Retinal pigment epithelial cell (primary cell): ENCODE measurements around the gene ARL14.

ENCODE experiments used
- DNase-seq: peaks from one replicate; pipeline ENCODE4 v3.0.0-alpha.2; 2010; ENCODE audit warnings: low read depth
- H3K4me3 ChIP-seq: 2 replicates; pipeline ENCODE4 v1.5.1; 2011; ENCODE audit warnings: mild to moderate bottlenecking, low read length, control low read depth, moderate library complexity
- CTCF ChIP-seq: conservative IDR thresholded peaks from 2 replicates; pipeline ENCODE4 v1.5.1; 2011; ENCODE audit warnings: low read depth, low read length, control low read depth, inconsistent platforms

The ARL14 gene

GRCh38 chr3:160641665-160642309, 35.2 kb upstream of the ARL14 start:
- TF ChIP-seq CTCF, result no peak
- DNase-seq, result peak; percentile 90
- H3K4me3 ChIP-seq, result no peak overlapping the region

- peak; percentile 36 for TF ChIP-seq CTCF
- no peak overlapping the region for H3K4me3 ChIP-seq
- DNase-seq, result no peak
These were observed 33.0 kb upstream of the ARL14 start for GRCh38 chr3:160643994-160644393.

- H3K4me3 ChIP-seq, result no peak overlapping the region
- DNase-seq, result no peak
- TF ChIP-seq CTCF, result no peak
These were observed 32.5 kb upstream of the ARL14 start for GRCh38 chr3:160644491-160644890.

GRCh38 chr3:160648701-160649100, 28.3 kb upstream of the ARL14 start:
- TF ChIP-seq CTCF, result no peak
- DNase-seq, result no peak
- no peak overlapping the region for H3K4me3 ChIP-seq

- DNase-seq, result no peak
- no peak overlapping the region for H3K4me3 ChIP-seq
- no peak for TF ChIP-seq CTCF
These were observed 27.4 kb upstream of the ARL14 start for GRCh38 chr3:160649596-160649995.

GRCh38 chr3:160653512-160653911, 23.4 kb upstream of the ARL14 start:
- peak; percentile 2 for TF ChIP-seq CTCF
- H3K4me3 ChIP-seq, result no peak overlapping the region
- DNase-seq, result no peak

- no peak for TF ChIP-seq CTCF
- H3K4me3 ChIP-seq, result no peak overlapping the region
- no peak for DNase-seq
These were observed 16.1 kb upstream of the ARL14 start for GRCh38 chr3:160660902-160661301.
